Fibroblast of skin of right quadriceps (primary cell): ENCODE results near the gene GNA15.
"Not testable (repeated sequence)": the region's sequence is repeated elsewhere in the genome, so short reads cannot be mapped to it uniquely, and the experiment has no call there.

Experiments
- DNase-seq: peaks from one replicate; pipeline ENCODE4 v3.0.0-alpha.2; 2013

GNA15 gene

DNA sequence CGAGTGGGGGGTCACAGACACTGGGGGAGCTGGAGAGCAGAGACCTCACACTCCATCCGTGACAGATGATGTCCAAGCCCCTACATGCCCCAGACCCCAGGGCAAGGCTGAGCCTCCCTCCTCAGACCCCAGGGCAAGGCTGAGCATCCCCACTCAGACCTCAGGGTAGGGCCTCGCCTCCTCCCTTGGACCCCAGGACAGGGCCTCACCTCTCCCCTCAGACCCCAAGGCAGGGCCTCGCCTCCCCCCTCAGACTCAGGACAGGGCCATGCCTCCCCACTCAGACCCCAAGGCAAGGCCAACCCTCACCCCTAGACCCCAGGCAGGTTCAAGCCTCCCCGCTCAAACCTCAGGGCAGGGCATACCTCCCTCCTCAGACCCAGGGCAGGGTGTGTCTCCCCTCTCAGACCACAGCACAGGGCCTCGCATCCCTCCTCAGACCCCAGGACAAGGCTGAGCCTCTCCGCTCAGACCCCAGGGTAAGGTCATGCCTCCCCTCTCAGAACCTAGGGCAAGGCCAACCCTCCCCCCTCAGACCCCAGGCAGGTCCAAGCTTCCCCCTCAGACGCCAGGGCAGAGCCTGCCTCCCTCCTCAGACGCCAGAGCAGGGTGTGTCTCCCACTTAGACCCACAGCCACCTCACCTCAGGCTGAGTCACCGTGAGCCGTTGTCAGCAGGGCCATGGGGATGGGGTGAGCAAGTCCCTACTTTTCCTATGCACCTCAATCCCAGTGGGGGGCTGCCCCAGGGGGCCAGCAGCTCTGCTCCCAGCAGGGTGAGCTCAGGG lies 41.1 kb downstream of the GNA15 start:
- DNase-seq, result peak; percentile 34

- DNase-seq, result no peak
Observed at GRCh38 chr19:3178377-3178972, 42.6 kb downstream of the GNA15 start, which contains the start of gene S1PR4. Gene S1PR4, plus strand, starts transcription at chr19:3178769. Its CDS starts 24 bp downstream, at chr19:3178793.

DNA sequence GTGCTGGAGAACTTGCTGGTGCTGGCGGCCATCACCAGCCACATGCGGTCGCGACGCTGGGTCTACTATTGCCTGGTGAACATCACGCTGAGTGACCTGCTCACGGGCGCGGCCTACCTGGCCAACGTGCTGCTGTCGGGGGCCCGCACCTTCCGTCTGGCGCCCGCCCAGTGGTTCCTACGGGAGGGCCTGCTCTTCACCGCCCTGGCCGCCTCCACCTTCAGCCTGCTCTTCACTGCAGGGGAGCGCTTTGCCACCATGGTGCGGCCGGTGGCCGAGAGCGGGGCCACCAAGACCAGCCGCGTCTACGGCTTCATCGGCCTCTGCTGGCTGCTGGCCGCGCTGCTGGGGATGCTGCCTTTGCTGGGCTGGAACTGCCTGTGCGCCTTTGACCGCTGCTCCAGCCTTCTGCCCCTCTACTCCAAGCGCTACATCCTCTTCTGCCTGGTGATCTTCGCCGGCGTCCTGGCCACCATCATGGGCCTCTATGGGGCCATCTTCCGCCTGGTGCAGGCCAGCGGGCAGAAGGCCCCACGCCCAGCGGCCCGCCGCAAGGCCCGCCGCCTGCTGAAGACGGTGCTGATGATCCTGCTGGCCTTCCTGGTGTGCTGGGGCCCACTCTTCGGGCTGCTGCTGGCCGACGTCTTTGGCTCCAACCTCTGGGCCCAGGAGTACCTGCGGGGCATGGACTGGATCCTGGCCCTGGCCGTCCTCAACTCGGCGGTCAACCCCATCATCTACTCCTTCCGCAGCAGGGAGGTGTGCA lies 43.3 kb downstream of the GNA15 start:
- DNase-seq, result no peak

GRCh38 chr19:3179739-3180293 lies 44.0 kb downstream of the GNA15 start:
- DNase-seq, result no peak

DNA sequence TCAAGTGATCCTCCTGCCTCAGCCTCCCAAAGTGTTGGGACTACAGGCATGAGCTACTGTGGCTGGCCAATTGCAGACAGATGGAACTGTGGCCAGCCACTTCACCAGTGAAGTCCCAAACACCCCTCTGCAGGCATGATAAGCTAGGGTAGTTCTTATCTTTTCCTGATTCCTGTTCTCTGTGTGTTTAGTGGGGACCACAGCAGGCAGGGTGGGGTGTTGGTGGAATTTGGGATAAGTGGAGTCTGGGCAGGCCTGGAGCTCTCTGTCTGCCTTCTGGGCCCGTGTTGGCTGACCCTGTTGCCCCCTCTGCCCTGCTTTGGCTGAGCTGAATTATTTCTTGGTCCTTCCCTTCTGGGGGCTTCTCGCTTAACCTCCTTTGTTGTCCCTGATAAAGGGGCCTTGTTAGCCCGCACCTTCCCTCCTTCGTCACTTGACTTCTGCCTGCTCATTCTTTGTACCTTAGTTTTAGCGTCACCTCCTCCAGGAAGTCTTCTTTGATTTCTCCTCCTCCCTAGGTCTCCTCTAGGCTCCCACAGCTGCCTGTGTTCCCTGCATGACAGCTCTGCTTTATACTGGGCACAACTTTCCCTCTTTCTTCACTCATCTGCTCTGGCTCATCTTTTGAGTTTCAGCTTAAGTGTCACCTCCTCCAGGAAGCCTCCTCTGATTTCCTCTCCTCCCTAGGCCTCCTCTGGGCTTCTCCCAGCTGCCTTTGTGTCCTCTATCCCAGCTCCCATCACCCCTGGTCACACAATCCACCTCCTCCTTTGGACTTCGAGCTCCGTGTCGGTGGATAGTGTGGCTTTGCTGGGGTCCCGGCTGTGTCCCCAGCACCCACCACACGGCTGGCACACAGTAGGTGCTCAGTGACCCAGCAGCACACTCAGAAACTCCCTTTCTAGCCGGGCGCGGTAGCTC lies 48.1 kb downstream of the GNA15 start:
- no peak for DNase-seq

DNA sequence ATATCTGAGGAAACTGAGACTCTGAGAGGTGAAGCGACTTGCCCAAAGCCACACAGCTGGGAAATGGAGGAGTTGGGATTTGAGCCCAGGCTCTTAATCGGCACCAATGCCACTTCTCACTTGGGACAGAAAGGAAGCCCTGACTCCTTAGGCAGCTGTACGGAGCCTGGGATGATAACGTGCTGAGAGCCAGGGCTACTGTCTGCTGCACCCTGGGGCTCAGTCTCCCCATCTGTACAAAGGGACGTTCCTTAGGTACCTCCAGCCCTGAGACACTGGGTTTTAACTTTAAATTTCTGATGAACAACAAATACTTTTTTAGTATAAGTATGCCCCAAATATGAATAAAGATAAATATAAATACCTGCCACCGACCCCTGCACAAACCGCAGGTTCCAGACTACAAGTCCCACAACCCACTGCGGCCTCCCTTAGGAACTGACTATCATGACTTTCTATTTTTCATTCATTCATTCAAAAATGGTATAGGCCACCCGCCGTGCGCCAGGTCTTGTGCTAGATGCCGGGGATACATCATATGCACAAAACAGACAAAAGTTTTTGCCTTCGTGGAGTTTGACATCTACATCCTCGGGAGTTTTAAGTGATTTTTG lies 49.1 kb downstream of the GNA15 start:
- DNase-seq, result no peak

DNA sequence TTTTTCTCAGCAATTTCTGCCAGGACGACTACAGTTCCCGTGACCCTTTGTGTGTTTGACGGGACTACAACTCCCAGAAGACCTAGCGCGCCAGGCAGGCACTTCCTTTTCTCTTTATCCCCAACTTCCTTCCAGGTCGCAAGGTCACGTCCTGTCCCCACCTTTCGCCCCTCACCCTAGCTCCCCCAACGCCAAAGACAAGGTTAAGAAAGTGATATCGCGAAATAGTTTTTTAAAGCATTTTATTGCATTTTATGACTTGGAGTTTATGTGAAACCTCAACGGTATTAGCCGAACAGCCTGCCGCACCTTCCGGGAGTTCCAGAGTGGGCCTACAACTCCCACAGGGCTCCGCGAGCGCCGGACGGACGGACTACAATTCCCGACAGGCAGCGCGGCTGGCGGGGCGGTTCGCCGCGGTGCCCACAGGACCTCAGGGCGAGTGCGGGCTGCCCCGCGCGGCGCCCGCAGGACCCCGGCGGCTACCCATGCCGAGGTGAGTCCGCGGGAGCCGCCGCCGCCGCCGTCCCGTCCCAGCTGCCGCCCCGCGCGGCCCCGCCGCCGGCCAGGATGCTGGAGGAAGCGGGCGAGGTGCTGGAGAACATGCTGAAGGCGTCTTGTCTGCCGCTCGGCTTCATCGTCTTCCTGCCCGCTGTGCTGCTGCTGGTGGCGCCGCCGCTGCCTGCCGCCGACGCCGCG lies 49.8 kb downstream of the GNA15 start, which contains the start of gene NCLN:
Gene NCLN (plus strand): TSS at position 470 of the 699 bp plus-strand sequence. CDS start 101 bp downstream, at position 571.
- peak; percentile 92 for DNase-seq

DNA sequence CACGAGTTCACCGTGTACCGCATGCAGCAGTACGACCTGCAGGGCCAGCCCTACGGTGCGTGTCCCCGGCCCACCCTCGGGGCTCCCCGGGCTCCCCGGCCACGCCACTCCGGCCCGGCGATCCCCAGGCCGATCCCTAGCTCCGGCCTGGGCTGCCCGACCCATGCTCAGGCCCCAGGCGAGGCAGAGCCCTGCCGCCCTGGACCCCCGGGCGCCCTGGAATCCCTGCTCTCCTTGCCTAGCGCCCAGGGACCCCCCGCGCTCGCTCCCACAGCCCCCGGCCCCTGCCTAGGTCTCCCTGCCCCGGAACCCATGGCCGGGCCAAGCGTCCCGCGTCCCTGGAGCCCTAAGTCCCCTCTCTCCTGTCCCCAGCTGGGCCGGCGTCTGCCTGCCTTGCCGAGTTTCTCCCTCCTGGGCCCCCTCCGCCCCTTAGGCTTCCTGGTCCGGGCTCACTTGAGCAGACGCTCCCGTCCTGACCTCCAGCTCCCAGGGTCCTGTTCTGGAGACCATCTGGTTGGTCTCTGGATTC lies 50.4 kb downstream of the GNA15 start:
- DNase-seq, result no peak

DNA sequence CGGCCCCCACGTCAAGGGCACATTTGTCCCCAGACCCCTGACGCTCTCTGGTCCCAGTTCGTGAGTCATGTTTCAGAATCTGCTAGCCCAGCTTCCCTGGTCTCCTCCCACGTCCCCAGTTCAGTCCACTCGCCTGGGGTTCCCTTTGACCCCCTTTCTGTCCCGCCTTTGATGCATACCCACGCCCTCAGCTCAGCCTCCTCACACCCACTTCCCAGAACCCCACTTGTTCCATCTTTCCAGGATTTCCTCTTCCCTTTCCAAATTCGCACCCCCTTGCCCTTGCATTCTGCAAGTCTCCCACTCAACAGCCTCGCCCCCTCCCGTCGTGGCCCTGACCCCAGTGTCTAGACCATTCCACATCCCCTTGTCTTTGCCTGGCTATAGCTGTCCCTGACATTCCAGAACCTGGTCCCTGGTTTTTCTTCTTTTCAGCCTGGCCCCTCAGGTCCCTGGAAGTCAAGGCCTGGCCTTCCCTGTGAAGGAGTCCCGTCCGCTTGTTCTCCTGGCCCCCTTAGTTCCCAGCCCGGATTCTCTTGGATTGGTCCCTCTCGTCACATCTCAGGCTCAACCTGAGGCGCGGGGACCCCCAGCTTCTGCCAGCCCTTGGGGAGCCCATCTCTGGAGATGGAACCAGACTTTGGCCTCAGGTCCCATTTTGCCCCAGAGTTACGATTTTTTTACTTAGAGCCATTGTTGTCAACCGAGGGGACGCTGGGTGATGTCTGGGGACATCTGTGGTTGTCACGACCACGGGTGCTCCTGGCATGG lies 51.2 kb downstream of the GNA15 start:
- DNase-seq, result no peak

GRCh38 chr19:3187662-3188511 lies 52.1 kb downstream of the GNA15 start:
- DNase-seq, result no peak

GRCh38 chr19:3188627-3189596 lies 53.1 kb downstream of the GNA15 start:
- DNase-seq, result no peak

DNA sequence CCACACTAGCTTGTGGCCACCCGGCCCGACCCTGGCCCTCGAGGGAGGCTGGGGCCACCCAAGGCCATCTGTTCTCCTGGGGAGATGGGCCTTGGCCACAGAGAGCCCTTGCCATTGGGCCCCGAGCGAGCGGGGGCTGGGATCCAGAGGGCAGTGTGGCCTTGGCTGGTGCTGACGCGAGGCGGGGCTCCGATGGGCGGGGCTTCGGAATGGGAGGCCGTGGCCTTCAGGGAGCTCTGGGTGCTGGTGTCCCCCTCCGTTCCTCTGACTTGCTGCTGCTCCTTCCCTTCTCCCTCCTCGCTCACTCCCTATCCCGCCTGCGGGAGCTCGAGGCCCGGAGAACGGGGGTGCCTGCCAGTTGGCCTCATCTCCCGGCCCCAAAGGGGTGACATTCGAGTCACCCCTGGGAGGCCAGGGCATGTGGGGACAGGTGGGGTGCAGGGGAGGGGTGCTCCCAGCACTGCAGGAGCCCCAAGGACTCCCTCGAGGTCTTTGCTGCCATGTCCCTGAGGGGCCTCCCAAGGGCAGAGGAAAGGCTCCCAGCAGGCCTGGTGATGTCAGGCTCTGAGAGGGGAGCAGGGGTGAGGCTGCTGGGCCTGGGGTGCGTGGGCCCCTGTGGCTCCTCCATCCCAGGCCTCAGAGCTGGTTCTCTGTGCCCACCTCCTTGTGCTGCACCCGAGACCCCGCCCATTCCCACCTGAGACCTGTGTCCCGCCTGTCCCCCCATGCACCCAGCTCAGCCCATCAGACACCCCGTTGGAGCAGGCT lies 54.1 kb downstream of the GNA15 start:
- no peak for DNase-seq

GRCh38 chr19:3190470-3190770 lies 54.6 kb downstream of the GNA15 start:
- DNase-seq, result no peak

- no peak for DNase-seq
Observed at GRCh38 chr19:3190921-3191805, 55.3 kb downstream of the GNA15 start.

GRCh38 chr19:3191806-3192104 lies 55.9 kb downstream of the GNA15 start:
- DNase-seq, result not testable (repeated sequence)

DNA sequence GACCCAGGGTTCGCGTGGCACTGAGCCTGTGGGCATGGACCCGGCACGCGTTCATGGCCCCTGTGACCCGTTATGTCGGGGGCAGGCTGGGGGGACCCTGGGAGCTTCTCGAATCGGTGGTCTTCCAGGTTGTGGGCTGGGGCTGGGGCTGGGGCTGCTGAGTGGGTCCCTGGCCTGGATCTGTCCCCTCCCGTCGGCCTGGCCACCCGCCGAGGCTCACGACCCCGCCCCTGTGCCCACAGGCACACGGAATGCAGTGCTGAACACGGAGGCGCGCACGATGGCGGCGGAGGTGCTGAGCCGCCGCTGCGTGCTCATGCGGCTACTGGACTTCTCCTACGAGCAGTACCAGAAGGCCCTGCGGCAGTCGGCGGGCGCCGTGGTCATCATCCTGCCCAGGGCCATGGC lies 56.4 kb downstream of the GNA15 start:
- no peak for DNase-seq
